Thyroid gland (tissue), 4 donors: ENCODE measurements around the gene KCTD2.

Experiments used
- CTCF ChIP-seq, 6 experiments: fragments of 200-600 bp in 3 of 6; fragments of 450-650 bp in 3 of 6; sonication (generic) in 3 of 6; IDR thresholded peaks; one replicate each; pipeline ENCODE4 v1.5.1; 2016 to 2019; ENCODE audit warnings: antibody characterized with exemption in 6 of 6, mild to moderate bottlenecking in 2 of 6, inconsistent platforms in 1 of 6, moderate library complexity in 1 of 6
- POLR2A ChIP-seq, 2 donors: fragments of 450-650 bp; IDR thresholded peaks; one replicate each; pipeline ENCODE4 v1.6.1; 2017; ENCODE audit warnings: antibody characterized with exemption in 2 of 2, mild to moderate bottlenecking in 2 of 2, moderate library complexity in 1 of 2

GRCh38 chr17:75003957-75004355 lies 43.1 kb upstream of the KCTD2 start:
- TF ChIP-seq CTCF (IDR thresholded peaks at IDR 0.05) (no peak), POLR2A (IDR thresholded peaks at IDR 0.05) (no peak)
